ENCODE data around the gene SHROOM3. TPM values are rescaled to one million over a fixed set of nuclear protein-coding genes. Genes with fewer than 3 reads are reported as not detected.

SHROOM3 gene
- polyA plus RNA-seq, 3 donors, result 0.11 to 3.4 (median 2.1) TPM

- H3K27ac ChIP-seq (ENCODE audit: low read depth, low read length), result no peak overlapping the region
- 75 to 85% (median 85%) methylated on average over 4 of the region's 4 CpGs for WGBS, 3 donors
These were observed 188.4 kb downstream of the SHROOM3 start for GRCh38 chr4:76623217-76624045.

GRCh38 chr4:76624241-76624681 is 189.2 kb downstream of the SHROOM3 start:
- H3K27ac ChIP-seq (ENCODE audit: low read depth, low read length), result no peak overlapping the region
- WGBS, 3 donors, result 24 to 48% (median 47%) methylated on average over 9 of the region's 9 CpGs

GRCh38 chr4:76624931-76625715 is 190.1 kb downstream of the SHROOM3 start:
- 57 to 93% (median 68%) methylated on average over 3 of the region's 3 CpGs for WGBS, 3 donors
- no peak overlapping the region for H3K27ac ChIP-seq (ENCODE audit: low read depth, low read length)

GRCh38 chr4:76626686-76627465 is 191.8 kb downstream of the SHROOM3 start:
- H3K27ac ChIP-seq (ENCODE audit: low read depth, low read length), result no peak overlapping the region

GRCh38 chr4:76628251-76628650 is 193.2 kb downstream of the SHROOM3 start:
- 29 to 59% (median 57%) methylated on average over 1 of the region's 1 CpG for WGBS, 3 donors
- H3K27ac ChIP-seq (ENCODE audit: low read depth, low read length), result no peak overlapping the region

More at GRCh38 chr4:76626686-76627465, 191.8 kb downstream of the SHROOM3 start:
- 86 to 94% (median 87%) methylated on average over 5 of the region's 5 CpGs for WGBS, 3 donors

GRCh38 chr4:76630741-76631140 is 195.7 kb downstream of the SHROOM3 start:
- H3K27ac ChIP-seq (ENCODE audit: low read depth, low read length), result no peak overlapping the region
- WGBS, 3 donors, result 50 to 96% (median 95%) methylated on average over 1 of the region's 1 CpG

- no peak overlapping the region for H3K27ac ChIP-seq (ENCODE audit: low read depth, low read length)
- 39 to 41% (median 40%) methylated on average over 3 of the region's 3 CpGs for WGBS, 3 donors
These were observed 199.2 kb downstream of the SHROOM3 start for GRCh38 chr4:76634220-76634619.

GRCh38 chr4:76637712-76638361 is 202.8 kb downstream of the SHROOM3 start:
- no peak overlapping the region for H3K27ac ChIP-seq (ENCODE audit: low read depth, low read length)
- WGBS, 3 donors, result 76 to 89% (median 76%) methylated on average over 5 of the region's 5 CpGs

GRCh38 chr4:76639288-76639687 is 204.3 kb downstream of the SHROOM3 start:
- WGBS, 3 donors, result 54 to 79% (median 79%) methylated on average over 4 of the region's 4 CpGs
- no peak overlapping the region for H3K27ac ChIP-seq (ENCODE audit: low read depth, low read length)

- H3K27ac ChIP-seq (ENCODE audit: low read depth, low read length), result no peak overlapping the region
- 61 to 83% (median 80%) methylated on average over 6 of the region's 6 CpGs for WGBS, 3 donors
These were observed 205.4 kb downstream of the SHROOM3 start for GRCh38 chr4:76640353-76640910.

GRCh38 chr4:76641351-76641750 is 206.3 kb downstream of the SHROOM3 start:
- no peak overlapping the region for H3K27ac ChIP-seq (ENCODE audit: low read depth, low read length)
- 81 to 86% (median 84%) methylated on average over 4 of the region's 4 CpGs for WGBS, 3 donors

- no peak overlapping the region for H3K27ac ChIP-seq (ENCODE audit: low read depth, low read length)
These were observed 206.7 kb downstream of the SHROOM3 start for GRCh38 chr4:76641758-76642157.

GRCh38 chr4:76644831-76645485 is 209.9 kb downstream of the SHROOM3 start:
- H3K27ac ChIP-seq (ENCODE audit: low read depth, low read length), result no peak overlapping the region
- 70 to 85% (median 83%) methylated on average over 8 of the region's 8 CpGs for WGBS, 3 donors

More at GRCh38 chr4:76641758-76642157, 206.7 kb downstream of the SHROOM3 start:
- WGBS, 3 donors, result 89 to 95% (median 94%) methylated on average over 2 of the region's 2 CpGs

- H3K27ac ChIP-seq (ENCODE audit: low read depth, low read length), result no peak overlapping the region
- WGBS, 3 donors, result 95 to 100% (median 100%) methylated on average over 1 of the region's 1 CpG
These were observed 214.1 kb downstream of the SHROOM3 start for GRCh38 chr4:76649086-76649485.

GRCh38 chr4:76651616-76652015 is 216.6 kb downstream of the SHROOM3 start:
- WGBS, 3 donors, result 82 to 96% (median 86%) methylated on average over 2 of the region's 2 CpGs
- no peak overlapping the region for H3K27ac ChIP-seq (ENCODE audit: low read depth, low read length)

- WGBS, 3 donors, result 79 to 83% (median 81%) methylated on average over 1 of the region's 1 CpG
- H3K27ac ChIP-seq (ENCODE audit: low read depth, low read length), result no peak overlapping the region
These were observed 217.4 kb downstream of the SHROOM3 start for GRCh38 chr4:76652389-76652788.

GRCh38 chr4:76654084-76654483 is 219.1 kb downstream of the SHROOM3 start:
- WGBS, 3 donors, result 57 to 86% (median 77%) methylated on average over 6 of the region's 6 CpGs

More at GRCh38 chr4:76654084-76654483, 219.1 kb downstream of the SHROOM3 start:
- no peak overlapping the region for H3K27ac ChIP-seq (ENCODE audit: low read depth, low read length)

Data from adipose tissue (tissue), 3 donors.